Fibroblast of lung (primary cell): ENCODE data around the gene PRDM16. TPM values are rescaled to one million over a fixed set of nuclear protein-coding genes. Genes with fewer than 3 reads are reported as not detected.

Experiments used
- DNase-seq, 2 donors: peaks; one replicate each; pipeline versions ENCODE4 v3.0.0 to v3.0.0-alpha.2; 2010; ENCODE audit warnings: low read depth in 2 of 2
- H2AFZ ChIP-seq: 2 replicates; pipeline ENCODE4 v1.5.1; 2012; ENCODE audit warnings: low read length, control low read depth, inconsistent platforms
- H3K27ac ChIP-seq: 2 replicates; pipeline ENCODE4 v1.5.1; 2011; ENCODE audit warnings: low read length, control low read depth; ENCODE audit not compliant: insufficient read depth
- H3K27me3 ChIP-seq: 2 replicates; pipeline ENCODE4 v1.5.1; 2011; ENCODE audit warnings: mild to moderate bottlenecking, low read length; ENCODE audit not compliant: control insufficient read depth, insufficient read depth
- H3K36me3 ChIP-seq: 2 replicates; pipeline ENCODE4 v1.5.1; 2011; ENCODE audit warnings: low read length; ENCODE audit not compliant: control insufficient read depth, insufficient read depth
- H3K4me1 ChIP-seq: 2 replicates; pipeline ENCODE4 v1.5.1; 2011; ENCODE audit warnings: low read length; ENCODE audit not compliant: control insufficient read depth, insufficient read depth; ENCODE audit errors: extremely low read depth
- H3K4me2 ChIP-seq: 2 replicates; pipeline ENCODE4 v1.5.1; 2011; ENCODE audit warnings: low read length, control low read depth; ENCODE audit not compliant: insufficient read depth; ENCODE audit errors: extremely low read depth
- H3K4me3 ChIP-seq, 4 experiments: fragments of 200-600 bp in 1 of 4; sonication (generic) in 1 of 4; replicated peaks in 1 of 4; 2 replicates each; pipeline ENCODE4 v1.5.1; 2011 to 2016; ENCODE audit warnings: low read length in 4 of 4, low read depth in 3 of 4, mild to moderate bottlenecking in 3 of 4, control low read depth in 2 of 4, inconsistent platforms in 1 of 4, mixed read lengths in 1 of 4; ENCODE audit not compliant: insufficient read depth in 1 of 4; ENCODE audit errors: control extremely low read depth in 1 of 4
- H3K79me2 ChIP-seq: 2 replicates; pipeline ENCODE4 v1.5.1; 2012; ENCODE audit warnings: mild to moderate bottlenecking, low read length, inconsistent platforms; ENCODE audit not compliant: control insufficient read depth, insufficient read depth
- H3K9ac ChIP-seq: 2 replicates; pipeline ENCODE4 v1.5.1; 2011; ENCODE audit warnings: mild to moderate bottlenecking, low read length, control low read depth; ENCODE audit not compliant: insufficient read depth
- H3K9me3 ChIP-seq: 2 replicates; pipeline ENCODE4 v1.5.1; 2012; ENCODE audit warnings: low read depth, low read length; ENCODE audit not compliant: control insufficient read depth, insufficient read depth
- H4K20me1 ChIP-seq: 2 replicates; pipeline ENCODE4 v1.5.1; 2011; ENCODE audit warnings: low read length; ENCODE audit not compliant: control insufficient read depth, insufficient read depth; ENCODE audit errors: extremely low read depth
- CTCF ChIP-seq, 2 donors: IDR thresholded peaks in 1 of 2; conservative IDR thresholded peaks in 1 of 2; 1 replicate in 1 of 2; 2 replicates in 1 of 2; pipeline ENCODE4 v1.5.1; 2011 to 2012; ENCODE audit warnings: low read length in 2 of 2, control low read depth in 1 of 2, inconsistent platforms in 1 of 2, low read depth in 1 of 2, mild to moderate bottlenecking in 1 of 2
- EZH2 ChIP-seq: IDR thresholded peaks from 2 replicates; pipeline ENCODE4 v1.5.1; 2012; ENCODE audit warnings: low read length, control low read depth, mild to moderate bottlenecking; ENCODE audit errors: missing control alignments
- polyA plus RNA-seq, 2 donors: library from polyadenylated mRNA; depleted of rRNA in 1 of 2; stranded (reverse) in 1 of 2; unstranded in 1 of 2; fragments of >200 nt; gene quantifications; 2 replicates each; pipeline ENCODE4 v1.2.1, GENCODE V29; 2011 to 2012; ENCODE audit warnings: missing spikeins in 1 of 2
- total RNA-seq: library from RNA; depleted of rRNA; stranded (reverse); fragments of >200 nt; gene quantifications from 2 replicates; pipeline ENCODE4 v1.2.1, GENCODE V29; 2014

Gene PRDM16
- total and polyA plus RNA-seq, 2 donors (not counting 1 experiment from before 2014, with no cell fraction given) = 0.30 to 1.8 TPM

GRCh38 chr1:3363756-3364155, 294.8 kb downstream of the PRDM16 start:
- Histone ChIP-seq H3K4me3 (no peak overlapping the region), H3K4me1 (no peaks in the 10 kb centered on the region), H2AFZ (no peak overlapping the region), H3K79me2 (no peaks in the 10 kb centered on the region), H4K20me1 (no peaks in the 10 kb centered on the region), H3K4me2 (no peak overlapping the region), H3K27me3 (no peaks in the 10 kb centered on the region), H3K9me3 (no peaks in the 10 kb centered on the region), H3K9ac (no peak overlapping the region), H3K27ac (no peak overlapping the region), H3K36me3 (no peaks in the 10 kb centered on the region)
- no peak for DNase-seq
- no peak for TF ChIP-seq CTCF (conservative IDR thresholded peaks at IDR 0.05 in 1 of 2, IDR thresholded peaks at IDR 0.05 in 1 of 2; ENCODE audit: low read depth in 1 of 2, low read length in 2 of 2)
- TF ChIP-seq EZH2 = no peak

- Histone ChIP-seq H3K4me2 (no peak overlapping the region), H3K27ac (no peak overlapping the region), H4K20me1 (no peaks in the 10 kb centered on the region), H2AFZ (no peak overlapping the region), H3K9me3 (no peaks in the 10 kb centered on the region), H3K4me1 (no peaks in the 10 kb centered on the region), H3K79me2 (no peaks in the 10 kb centered on the region), H3K36me3 (no peaks in the 10 kb centered on the region), H3K27me3 (no peaks in the 10 kb centered on the region), H3K4me3 (no peak overlapping the region), H3K9ac (no peak overlapping the region)
- no peak for DNase-seq
- no peak for TF ChIP-seq EZH2
- TF ChIP-seq CTCF (conservative IDR thresholded peaks at IDR 0.05 in 1 of 2, IDR thresholded peaks at IDR 0.05 in 1 of 2; ENCODE audit: low read depth in 1 of 2, low read length in 2 of 2) = no peak
Measured at GRCh38 chr1:3364551-3364950, 295.5 kb downstream of the PRDM16 start.

- no peak for TF ChIP-seq CTCF (conservative IDR thresholded peaks at IDR 0.05 in 1 of 2, IDR thresholded peaks at IDR 0.05 in 1 of 2; ENCODE audit: low read depth in 1 of 2, low read length in 2 of 2)
- no peak for TF ChIP-seq EZH2
Measured at GRCh38 chr1:3364983-3365382, 296.0 kb downstream of the PRDM16 start.

More at GRCh38 chr1:3364983-3365382, 296.0 kb downstream of the PRDM16 start:
- Histone ChIP-seq H4K20me1 (no peaks in the 10 kb centered on the region), H3K9ac (no peak overlapping the region), H3K79me2 (no peaks in the 10 kb centered on the region), H3K4me1 (no peaks in the 10 kb centered on the region), H3K4me3 (no peak overlapping the region), H3K36me3 (no peaks in the 10 kb centered on the region), H3K9me3 (no peaks in the 10 kb centered on the region), H2AFZ (no peak overlapping the region), H3K4me2 (no peak overlapping the region), H3K27ac (no peak overlapping the region), H3K27me3 (no peaks in the 10 kb centered on the region)
- no peak for DNase-seq
